ENCODE data around the gene CABP5.

DNA sequence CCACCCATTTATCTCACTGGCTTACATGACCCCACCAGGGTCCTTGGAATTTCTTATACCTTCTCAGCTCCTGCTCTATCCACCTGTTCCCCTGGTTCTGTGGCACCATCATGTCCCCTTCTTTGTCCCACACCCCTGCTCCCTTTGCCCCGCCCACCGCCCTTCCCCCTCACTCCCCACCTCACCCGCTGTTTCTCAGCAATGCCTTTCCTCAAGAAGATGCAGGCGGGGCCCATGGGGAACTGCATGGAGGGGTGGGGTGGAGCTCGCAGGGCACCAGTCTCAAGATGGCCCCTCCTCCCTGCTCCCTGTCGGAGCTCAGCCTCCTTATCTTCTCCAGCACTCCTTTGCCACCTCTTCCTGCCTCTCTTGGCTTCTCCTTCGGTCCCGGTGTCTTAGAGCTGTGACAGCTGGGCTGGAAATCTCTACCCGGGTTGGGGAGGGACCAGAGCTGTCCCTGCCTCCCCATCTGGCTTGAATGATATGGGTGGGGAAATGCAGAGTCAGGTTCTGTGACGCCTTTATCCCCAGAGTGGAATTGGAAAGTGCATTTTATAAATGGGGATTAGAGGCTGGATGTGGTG, at the start of gene CABP5:
- TF ChIP-seq, protein P1, sequence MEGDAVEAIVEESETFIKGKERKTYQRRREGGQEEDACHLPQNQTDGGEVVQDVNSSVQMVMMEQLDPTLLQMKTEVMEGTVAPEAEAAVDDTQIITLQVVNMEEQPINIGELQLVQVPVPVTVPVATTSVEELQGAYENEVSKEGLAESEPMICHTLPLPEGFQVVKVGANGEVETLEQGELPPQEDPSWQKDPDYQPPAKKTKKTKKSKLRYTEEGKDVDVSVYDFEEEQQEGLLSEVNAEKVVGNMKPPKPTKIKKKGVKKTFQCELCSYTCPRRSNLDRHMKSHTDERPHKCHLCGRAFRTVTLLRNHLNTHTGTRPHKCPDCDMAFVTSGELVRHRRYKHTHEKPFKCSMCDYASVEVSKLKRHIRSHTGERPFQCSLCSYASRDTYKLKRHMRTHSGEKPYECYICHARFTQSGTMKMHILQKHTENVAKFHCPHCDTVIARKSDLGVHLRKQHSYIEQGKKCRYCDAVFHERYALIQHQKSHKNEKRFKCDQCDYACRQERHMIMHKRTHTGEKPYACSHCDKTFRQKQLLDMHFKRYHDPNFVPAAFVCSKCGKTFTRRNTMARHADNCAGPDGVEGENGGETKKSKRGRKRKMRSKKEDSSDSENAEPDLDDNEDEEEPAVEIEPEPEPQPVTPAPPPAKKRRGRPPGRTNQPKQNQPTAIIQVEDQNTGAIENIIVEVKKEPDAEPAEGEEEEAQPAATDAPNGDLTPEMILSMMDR (conservative IDR thresholded peaks at IDR 0.05; ENCODE audit: low read depth in 2 of 2) = no peak
- TF ChIP-seq EZH2 (IDR thresholded peaks at IDR 0.05; ENCODE audit: low read depth, unreplicated experiment) = no peak
- no peak for TF ChIP-seq EZH2phosphoT487 (IDR thresholded peaks at IDR 0.05; ENCODE audit: unreplicated experiment)
- TF ChIP-seq, protein P2, sequence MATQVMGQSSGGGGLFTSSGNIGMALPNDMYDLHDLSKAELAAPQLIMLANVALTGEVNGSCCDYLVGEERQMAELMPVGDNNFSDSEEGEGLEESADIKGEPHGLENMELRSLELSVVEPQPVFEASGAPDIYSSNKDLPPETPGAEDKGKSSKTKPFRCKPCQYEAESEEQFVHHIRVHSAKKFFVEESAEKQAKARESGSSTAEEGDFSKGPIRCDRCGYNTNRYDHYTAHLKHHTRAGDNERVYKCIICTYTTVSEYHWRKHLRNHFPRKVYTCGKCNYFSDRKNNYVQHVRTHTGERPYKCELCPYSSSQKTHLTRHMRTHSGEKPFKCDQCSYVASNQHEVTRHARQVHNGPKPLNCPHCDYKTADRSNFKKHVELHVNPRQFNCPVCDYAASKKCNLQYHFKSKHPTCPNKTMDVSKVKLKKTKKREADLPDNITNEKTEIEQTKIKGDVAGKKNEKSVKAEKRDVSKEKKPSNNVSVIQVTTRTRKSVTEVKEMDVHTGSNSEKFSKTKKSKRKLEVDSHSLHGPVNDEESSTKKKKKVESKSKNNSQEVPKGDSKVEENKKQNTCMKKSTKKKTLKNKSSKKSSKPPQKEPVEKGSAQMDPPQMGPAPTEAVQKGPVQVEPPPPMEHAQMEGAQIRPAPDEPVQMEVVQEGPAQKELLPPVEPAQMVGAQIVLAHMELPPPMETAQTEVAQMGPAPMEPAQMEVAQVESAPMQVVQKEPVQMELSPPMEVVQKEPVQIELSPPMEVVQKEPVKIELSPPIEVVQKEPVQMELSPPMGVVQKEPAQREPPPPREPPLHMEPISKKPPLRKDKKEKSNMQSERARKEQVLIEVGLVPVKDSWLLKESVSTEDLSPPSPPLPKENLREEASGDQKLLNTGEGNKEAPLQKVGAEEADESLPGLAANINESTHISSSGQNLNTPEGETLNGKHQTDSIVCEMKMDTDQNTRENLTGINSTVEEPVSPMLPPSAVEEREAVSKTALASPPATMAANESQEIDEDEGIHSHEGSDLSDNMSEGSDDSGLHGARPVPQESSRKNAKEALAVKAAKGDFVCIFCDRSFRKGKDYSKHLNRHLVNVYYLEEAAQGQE (IDR thresholded peaks at IDR 0.05; ENCODE audit: unreplicated experiment) = no peak

All from GM23338 (cell line).